NCI-H146 treated with DMSO at 0.1 percent for 48 hours (cell line): ENCODE results near the gene LY6G5C.

Experiments used
- DNase-seq: peaks from one replicate; lab custom pipeline; 2025; ENCODE audit not compliant: unreplicated experiment; lab: John Stamatoyannopoulos, UW

LY6G5C gene

GRCh38 chr6:31680226-31681134 is at the start of gene LY6G5C:
TSS of gene LY6G5C (minus strand) at chr6:31681067. CDS start at chr6:31680373, 694 bp downstream.
- peak; percentile 81 for DNase-seq

GRCh38 chr6:31729979-31730630 is 49.2 kb upstream of the LY6G5C start:
- DNase-seq = no peak

GRCh38 chr6:31729515-31729978 is 48.7 kb upstream of the LY6G5C start:
- DNase-seq = no peak

- no peak for DNase-seq
These were observed 48.1 kb upstream of the LY6G5C start, which contains the start of gene DDAH2 for GRCh38 chr6:31728767-31729514. TSS of gene DDAH2 (minus strand) at chr6:31729299. CDS start at chr6:31729161, 138 bp downstream.

GRCh38 chr6:31727717-31728671 is 47.1 kb upstream of the LY6G5C start:
- no peak for DNase-seq

GRCh38 chr6:31727034-31727716 is 46.3 kb upstream of the LY6G5C start:
- no peak for DNase-seq

GRCh38 chr6:31725502-31726350 is 44.9 kb upstream of the LY6G5C start:
- DNase-seq = no peak

- DNase-seq = no peak
These were observed 43.3 kb upstream of the LY6G5C start for GRCh38 chr6:31723980-31724691.

- no peak for DNase-seq
These were observed 42.5 kb upstream of the LY6G5C start, which contains the start of gene MPIG6B for GRCh38 chr6:31723245-31723979. TSS of gene MPIG6B (plus strand) at chr6:31723373. CDS start at chr6:31723384, 11 bp downstream.

GRCh38 chr6:31722173-31722572 is 41.3 kb upstream of the LY6G5C start:
- DNase-seq = no peak

GRCh38 chr6:31721351-31722020 is 40.6 kb upstream of the LY6G5C start, which contains the start of gene LY6G6C:
TSS of gene LY6G6C (minus strand) at chr6:31721746. CDS start at chr6:31721679, 67 bp downstream.
- DNase-seq = no peak

GRCh38 chr6:31720196-31720770 is 39.4 kb upstream of the LY6G5C start:
- DNase-seq = no peak

- no peak for DNase-seq
These were observed 38.1 kb upstream of the LY6G5C start for GRCh38 chr6:31719001-31719400.

GRCh38 chr6:31718265-31718664 is 37.4 kb upstream of the LY6G5C start:
- no peak for DNase-seq

GRCh38 chr6:31717499-31718222 is 36.8 kb upstream of the LY6G5C start:
- DNase-seq = no peak
